Esophagus squamous epithelium (tissue), 4 donors: ENCODE results near the gene QRICH2.

Experiments
- CTCF ChIP-seq, 6 experiments: fragments of 450-650 bp in 4 of 6; fragments of 200-600 bp in 2 of 6; sonication (generic) in 2 of 6; IDR thresholded peaks; one replicate each; pipeline ENCODE4 v1.5.1; 2016 to 2019; ENCODE audit warnings: antibody characterized with exemption in 6 of 6, mild to moderate bottlenecking in 4 of 6, moderate library complexity in 4 of 6
- POLR2A ChIP-seq, 4 donors: fragments of 450-650 bp; IDR thresholded peaks; one replicate each; pipeline ENCODE4 v1.6.1; 2017; ENCODE audit warnings: antibody characterized with exemption in 4 of 4, mild to moderate bottlenecking in 4 of 4, moderate library complexity in 3 of 4

DNA sequence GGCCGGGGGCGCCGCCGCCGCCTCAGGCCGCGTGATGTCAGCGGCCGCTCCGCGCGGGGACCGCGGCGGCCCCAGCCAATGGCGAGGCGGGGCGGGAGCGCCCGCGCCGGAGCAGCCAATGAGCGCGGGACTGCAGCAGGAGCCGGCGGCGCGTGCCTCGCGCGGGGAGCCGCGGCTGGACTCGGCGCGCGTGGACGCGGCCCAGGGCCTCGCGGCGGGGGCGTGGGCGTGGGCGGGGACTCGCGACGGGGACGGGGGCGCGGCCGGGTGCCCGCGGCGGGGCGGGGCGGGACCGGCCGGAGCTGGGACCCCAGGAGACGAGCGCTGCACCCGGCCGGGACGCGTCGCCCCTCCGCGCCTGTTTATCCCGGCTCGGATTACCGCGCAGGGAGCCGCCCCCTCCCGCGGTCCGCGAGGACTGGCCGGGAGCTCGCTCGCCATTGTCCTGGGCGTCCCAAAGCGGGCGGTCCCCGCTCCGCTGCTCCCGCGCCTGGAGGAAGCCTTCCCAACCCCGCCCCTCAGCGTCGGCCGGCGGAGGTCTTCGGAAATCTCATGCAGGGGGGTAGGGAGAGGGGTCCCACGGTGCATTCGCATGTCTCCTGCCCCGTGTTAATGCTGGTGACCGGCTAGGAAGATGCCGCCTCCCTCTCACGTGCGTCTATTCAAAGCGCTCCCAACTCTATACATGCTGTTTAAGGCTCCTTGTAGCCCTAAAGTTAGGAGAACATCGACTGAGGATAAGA lies 67.4 kb downstream of the QRICH2 start, which contains the start of gene RNF157:
- TF ChIP-seq CTCF (IDR thresholded peaks at IDR 0.05), result no peak
- TF ChIP-seq POLR2A (IDR thresholded peaks at IDR 0.05), result no peak
